ENCODE results near the gene CCDC175.

- no peak for TF ChIP-seq CTCF (IDR thresholded peaks at IDR 0.05)
- TF ChIP-seq POLR2A (IDR thresholded peaks at IDR 0.05): no peak
Measured at GRCh38 chr14:59601056-59601455, 24.4 kb upstream of the CCDC175 start.

Data from right lobe of liver (tissue), 4 donors.